Measurements from ENCODE around the gene ACAN. TPM values are rescaled to one million over a fixed set of nuclear protein-coding genes. Genes with fewer than 3 reads are reported as not detected.

Gene ACAN
- total RNA-seq, 1 experiment from 2014 or later = 0.03 TPM

GRCh38 chr15:88901508-88902220 is 98.4 kb downstream of the ACAN start:
- DNase-seq (ENCODE audit: low read depth, low spot score) = no peak
- peaks cover 15% of the 10 kb centered on the region for H3K36me3 ChIP-seq (ENCODE audit: control insufficient read depth, insufficient read depth, low read length)
- intact Hi-C loops (cut with micrococcal nuclease; ENCODE audit: unreplicated experiment) (no loop called here), in situ Hi-C loops (cut with HindIII; ENCODE audit: low pct_unique_long_range_greater_than_20kb, low sequenced_read_pairs) (no loop called here)
- ChIA-PET CTCF (interaction anchor here (0.9 kb wide), 1 partner anchor 116 kb away, joined by 6 read pairs; no protein-coding TSS in a partner anchor), POLR2A (interaction anchor here (0.5 kb wide), 1 partner anchor 237 kb away, joined by 4 read pairs; no protein-coding TSS in a partner anchor)
- H3K4me3 ChIP-seq (ENCODE audit: low read depth in 2 of 2, low read length in 2 of 2) = no peak overlapping the region
- no peaks in the 10 kb centered on the region for H3K27me3 ChIP-seq (ENCODE audit: control insufficient read depth, insufficient read depth, low read length)
- BruUV-seq (replicated peaks) = no TSS peak
- TF ChIP-seq REST (IDR thresholded peaks at IDR 0.05; ENCODE audit: insufficient read depth in 1 of 2, low read depth in 2 of 2, low read length in 1 of 2) = no peak
- no peak for TF ChIP-seq SIN3A (IDR thresholded peaks at IDR 0.05; ENCODE audit: borderline replicate concordance, insufficient read depth, low read depth, low read length)
- TF ChIP-seq POLR2AphosphoS5 (IDR thresholded peaks at IDR 0.05; ENCODE audit: low read depth, low read length) = no peak
- no peak for TF ChIP-seq CTCF (IDR thresholded peaks at IDR 0.05)
- no peak for TF ChIP-seq TCF7L2 (IDR thresholded peaks at IDR 0.05; ENCODE audit: low read depth, low read length)
- H3K9me3 ChIP-seq (ENCODE audit: control insufficient read depth, insufficient read depth, low read depth, low read length) = no peaks in the 10 kb centered on the region
- peaks cover 92% of the 10 kb centered on the region for H3K4me1 ChIP-seq (ENCODE audit: control insufficient read depth, insufficient read depth, low read length)
- no peak for ATAC-seq
- H3K27ac ChIP-seq (ENCODE audit: low read length) = peak overlapping the region; percentile 97

GRCh38 chr15:88902221-88902835 is 99.1 kb downstream of the ACAN start:
- no peak for DNase-seq (ENCODE audit: low read depth, low spot score)
- Histone ChIP-seq H3K4me3 (ENCODE audit: low read depth in 2 of 2, low read length in 2 of 2) (no peak overlapping the region), H3K4me1 (ENCODE audit: control insufficient read depth, insufficient read depth, low read length) (peaks cover 92% of the 10 kb centered on the region), H3K9me3 (ENCODE audit: control insufficient read depth, insufficient read depth, low read depth, low read length) (no peaks in the 10 kb centered on the region), H3K27ac (ENCODE audit: low read length) (peak overlapping the region; percentile 97), H3K36me3 (ENCODE audit: control insufficient read depth, insufficient read depth, low read length) (peaks cover 15% of the 10 kb centered on the region), H3K27me3 (ENCODE audit: control insufficient read depth, insufficient read depth, low read length) (no peaks in the 10 kb centered on the region)
- in situ Hi-C loops (cut with HindIII; ENCODE audit: low pct_unique_long_range_greater_than_20kb, low sequenced_read_pairs) (no loop called here), intact Hi-C loops (cut with micrococcal nuclease; ENCODE audit: unreplicated experiment) (no loop called here)
- no peak; the same call in 1 of the 2 replicates for TF ChIP-seq POLR2AphosphoS5 (IDR thresholded peaks at IDR 0.05; ENCODE audit: low read depth, low read length)
- no TSS peak for BruUV-seq (replicated peaks)
- POLR2A ChIA-PET = interaction anchor here (0.5 kb wide), 1 partner anchor 236 kb away, joined by 4 read pairs; no protein-coding TSS in a partner anchor
- no peak for ATAC-seq
- CTCF ChIA-PET = interaction anchor here (0.9 to 1.3 kb wide), 2 partner anchors 115 to 269 kb away, joined by 3 to 6 read pairs; no protein-coding TSS in a partner anchor

All from Panc1 (cell line).